HG02973 (cell line): ENCODE measurements around the gene RPH3AL.

ENCODE experiments used
- ATAC-seq: cut with Tn5 transposase; IDR thresholded peaks from one replicate; pipeline ENCODE4 v1.9.1; 2021; ENCODE audit warnings: moderate library complexity; ENCODE audit not compliant: unreplicated experiment

The RPH3AL gene

GRCh38 chr17:353838-354234 lies 1.2 kb upstream of the RPH3AL start:
- ATAC-seq, result no peak

- ATAC-seq, result no peak
Measured at GRCh38 chr17:353213-353837, 718 bp upstream of the RPH3AL start.

GRCh38 chr17:351875-352420 lies 659 bp downstream of the RPH3AL start:
- ATAC-seq, result no peak

GRCh38 chr17:351449-351738 lies 1.2 kb downstream of the RPH3AL start:
- ATAC-seq, result no peak

GRCh38 chr17:350706-351448 lies 1.7 kb downstream of the RPH3AL start:
- no peak for ATAC-seq

- ATAC-seq, result no peak
Measured at GRCh38 chr17:349666-350065, 2.9 kb downstream of the RPH3AL start.

GRCh38 chr17:348692-349425 lies 3.7 kb downstream of the RPH3AL start:
- no peak for ATAC-seq

GRCh38 chr17:348012-348411 lies 4.6 kb downstream of the RPH3AL start:
- no peak for ATAC-seq

GRCh38 chr17:347309-347899 lies 5.2 kb downstream of the RPH3AL start:
- ATAC-seq, result no peak

GRCh38 chr17:345992-346785 lies 6.4 kb downstream of the RPH3AL start:
- no peak for ATAC-seq

- ATAC-seq, result no peak
Measured at GRCh38 chr17:345261-345660, 7.3 kb downstream of the RPH3AL start.

- no peak for ATAC-seq
Measured at GRCh38 chr17:343875-344752, 8.5 kb downstream of the RPH3AL start.

GRCh38 chr17:343211-343610 lies 9.4 kb downstream of the RPH3AL start:
- no peak for ATAC-seq

GRCh38 chr17:340074-340473 lies 12.5 kb downstream of the RPH3AL start:
- no peak for ATAC-seq

GRCh38 chr17:339193-340061 lies 13.2 kb downstream of the RPH3AL start:
- ATAC-seq, result no peak

- ATAC-seq, result no peak
Measured at GRCh38 chr17:338442-339192, 14.0 kb downstream of the RPH3AL start.

GRCh38 chr17:337866-338265 lies 14.7 kb downstream of the RPH3AL start:
- ATAC-seq, result no peak

GRCh38 chr17:337453-337852 lies 15.2 kb downstream of the RPH3AL start:
- ATAC-seq, result no peak
